SK-N-SH (cell line): ENCODE results near the gene INPP5A.

Experiments
- CTCF ChIP-seq: fragments of 200-600 bp; sonication (generic); IDR thresholded peaks from 2 replicates; pipeline ENCODE4 v1.6.1; 2017; ENCODE audit warnings: antibody characterized with exemption, mild to moderate bottlenecking, moderate library complexity
- FOXM1 ChIP-seq: IDR thresholded peaks from 2 replicates; pipeline ENCODE4 v1.4.0; 2012; ENCODE audit warnings: low read depth, mild to moderate bottlenecking
- MEF2A ChIP-seq: IDR thresholded peaks from 2 replicates; pipeline ENCODE4 v1.4.0; 2012; ENCODE audit warnings: low read depth, borderline replicate concordance
- POLR2AphosphoS5 ChIP-seq: IDR thresholded peaks from 2 replicates; pipeline ENCODE4 v1.6.1; 2012; ENCODE audit warnings: low read depth, low read length
- RAD21 ChIP-seq: IDR thresholded peaks from 2 replicates; pipeline ENCODE4 v1.6.1; 2012; ENCODE audit warnings: mild to moderate bottlenecking, low read length
- REST ChIP-seq: IDR thresholded peaks from 2 replicates; pipeline ENCODE4 v1.6.1; 2012; ENCODE audit warnings: mild to moderate bottlenecking, low read depth, low read length, moderate library complexity
- RFX5 ChIP-seq: IDR thresholded peaks from 2 replicates; pipeline ENCODE4 v1.6.1; 2012; ENCODE audit warnings: mild to moderate bottlenecking, improper control_type of control experiment, low read length
- TAF1 ChIP-seq: IDR thresholded peaks from 2 replicates; pipeline ENCODE4 v1.6.1; 2012; ENCODE audit warnings: low read depth, mild to moderate bottlenecking, low read length, moderate library complexity, borderline replicate concordance
- TCF12 ChIP-seq: IDR thresholded peaks from 2 replicates; pipeline ENCODE4 v1.4.0; 2012
- YY1 ChIP-seq: IDR thresholded peaks from 2 replicates; pipeline ENCODE4 v1.4.0; 2012; ENCODE audit warnings: low read depth, mild to moderate bottlenecking

- no peak for TF ChIP-seq CTCF
- no peak for TF ChIP-seq TAF1
- TF ChIP-seq REST, result no peak
- TF ChIP-seq RFX5, result no peak
- TF ChIP-seq FOXM1, result no peak
- TF ChIP-seq YY1, result no peak
- no peak for TF ChIP-seq TCF12
- TF ChIP-seq MEF2A, result no peak
- no peak for TF ChIP-seq RAD21
- no peak for TF ChIP-seq POLR2AphosphoS5
Measured at GRCh38 chr10:132752378-132752777, 214.8 kb downstream of the INPP5A start.
